ENCODE results near the gene OR2L3. TPM values are rescaled to one million over a fixed set of nuclear protein-coding genes. Genes with fewer than 3 reads are reported as not detected.
"Not testable (repeated sequence)": the region's sequence is repeated elsewhere in the genome, so short reads cannot be mapped to it uniquely, and the experiment has no call there.

The OR2L3 gene
- not detected for polyA plus RNA-seq (ENCODE audit: insufficient read length)

- no peak for DNase-seq
Measured at GRCh38 chr1:248046536-248046935, at the start of gene OR2L3. TSS of gene OR2L3 (plus strand) at chr1:248046836. CDS start at chr1:248060682, 13,846 bp downstream.

GRCh38 chr1:247998811-247999210 lies 47.8 kb upstream of the OR2L3 start:
- no peak for DNase-seq

- no peak for DNase-seq
Measured at GRCh38 chr1:248000169-248000568, 46.5 kb upstream of the OR2L3 start.

GRCh38 chr1:248007778-248008177 lies 38.9 kb upstream of the OR2L3 start:
- DNase-seq: no peak

- no peak for DNase-seq
Measured at GRCh38 chr1:248009681-248010080, 37.0 kb upstream of the OR2L3 start.

GRCh38 chr1:248013229-248013710 lies 33.4 kb upstream of the OR2L3 start, which contains the start of gene OR2L5:
TSS of gene OR2L5 (plus strand) at chr1:248013660. CDS start at chr1:248021948, 8,288 bp downstream.
- DNase-seq: no peak

GRCh38 chr1:248015803-248016202 lies 30.8 kb upstream of the OR2L3 start:
- DNase-seq: no peak

GRCh38 chr1:248029770-248030169 lies 16.9 kb upstream of the OR2L3 start, which contains the start of gene OR2L2:
TSS of gene OR2L2 (plus strand) at chr1:248030070. CDS start at chr1:248038268, 8,198 bp downstream.
- DNase-seq: no peak

- no peak for DNase-seq
Measured at GRCh38 chr1:248045209-248045608, 1.4 kb upstream of the OR2L3 start.

GRCh38 chr1:248047008-248047407 lies 372 bp downstream of the OR2L3 start:
- DNase-seq: no peak

GRCh38 chr1:248054671-248055070 lies 8.0 kb downstream of the OR2L3 start:
- no peak for DNase-seq

GRCh38 chr1:248055261-248055660 lies 8.6 kb downstream of the OR2L3 start:
- no peak for DNase-seq

GRCh38 chr1:248065071-248065470 lies 18.4 kb downstream of the OR2L3 start:
- DNase-seq: no peak

- DNase-seq: no peak
Measured at GRCh38 chr1:248065604-248066003, 19.0 kb downstream of the OR2L3 start.

- DNase-seq: not testable (repeated sequence)
Measured at GRCh38 chr1:248083864-248084263, 37.2 kb downstream of the OR2L3 start.

GRCh38 chr1:248094884-248095283 lies 48.2 kb downstream of the OR2L3 start, which contains the start of gene OR2L13:
TSS of gene OR2L13 (plus strand) at chr1:248095184. CDS start at chr1:248099376, 4,192 bp downstream.
- no peak for DNase-seq

- no peak for DNase-seq
Measured at GRCh38 chr1:248098529-248098928, 51.9 kb downstream of the OR2L3 start.

- no peak for DNase-seq
Measured at GRCh38 chr1:248102847-248103246, 56.2 kb downstream of the OR2L3 start.

- no peak for DNase-seq
Measured at GRCh38 chr1:248111157-248111556, 64.5 kb downstream of the OR2L3 start.

Other genes starting within 250 kb of the OR2L3 start
- gene OR14A16, start 222.7 kb upstream of the OR2L3 start, polyA plus RNA-seq (ENCODE audit: insufficient read length): not detected
- not detected for gene OR11L1, start 204.9 kb upstream of the OR2L3 start, polyA plus RNA-seq (ENCODE audit: insufficient read length)
- 1.3 TPM for gene TRIM58, start 189.6 kb upstream of the OR2L3 start, polyA plus RNA-seq (ENCODE audit: insufficient read length)
- gene OR2W3, start 151.2 kb upstream of the OR2L3 start, polyA plus RNA-seq (ENCODE audit: insufficient read length): 0.56 TPM
- gene OR2T8, start 126.6 kb upstream of the OR2L3 start, polyA plus RNA-seq (ENCODE audit: insufficient read length): not detected
- gene OR2AJ1, start 121.9 kb upstream of the OR2L3 start, polyA plus RNA-seq (ENCODE audit: insufficient read length): not detected
- gene OR2L8, start 98.0 kb upstream of the OR2L3 start, polyA plus RNA-seq (ENCODE audit: insufficient read length): not detected
- not detected for gene OR2AK2, start 81.6 kb upstream of the OR2L3 start, polyA plus RNA-seq (ENCODE audit: insufficient read length)
- gene OR2L5, start 33.2 kb upstream of the OR2L3 start, polyA plus RNA-seq (ENCODE audit: insufficient read length): not detected
- gene OR2L2, start 16.8 kb upstream of the OR2L3 start, polyA plus RNA-seq (ENCODE audit: insufficient read length): not detected
- gene OR2L13, start 48.3 kb downstream of the OR2L3 start, polyA plus RNA-seq (ENCODE audit: insufficient read length): not detected
- not detected for gene OR2M5, start 98.3 kb downstream of the OR2L3 start, polyA plus RNA-seq (ENCODE audit: insufficient read length)
- not detected for gene OR2M2, start 128.0 kb downstream of the OR2L3 start, polyA plus RNA-seq (ENCODE audit: insufficient read length)
- gene OR2M3, start 150.4 kb downstream of the OR2L3 start, polyA plus RNA-seq (ENCODE audit: insufficient read length): 0.03 TPM
- not detected for gene OR2M4, start 184.6 kb downstream of the OR2L3 start, polyA plus RNA-seq (ENCODE audit: insufficient read length)
- gene OR2T33, start 231.1 kb downstream of the OR2L3 start, polyA plus RNA-seq (ENCODE audit: insufficient read length): not detected